ENCODE data around the gene AGRP. TPM values are rescaled to one million over a fixed set of nuclear protein-coding genes. Genes with fewer than 3 reads are reported as not detected.
A peak's percentile ranks its signal among the peaks of the same experiment; 100 is the strongest.

AGRP gene
- total RNA-seq, 1 experiment from 2014 or later, result not detected

DNA sequence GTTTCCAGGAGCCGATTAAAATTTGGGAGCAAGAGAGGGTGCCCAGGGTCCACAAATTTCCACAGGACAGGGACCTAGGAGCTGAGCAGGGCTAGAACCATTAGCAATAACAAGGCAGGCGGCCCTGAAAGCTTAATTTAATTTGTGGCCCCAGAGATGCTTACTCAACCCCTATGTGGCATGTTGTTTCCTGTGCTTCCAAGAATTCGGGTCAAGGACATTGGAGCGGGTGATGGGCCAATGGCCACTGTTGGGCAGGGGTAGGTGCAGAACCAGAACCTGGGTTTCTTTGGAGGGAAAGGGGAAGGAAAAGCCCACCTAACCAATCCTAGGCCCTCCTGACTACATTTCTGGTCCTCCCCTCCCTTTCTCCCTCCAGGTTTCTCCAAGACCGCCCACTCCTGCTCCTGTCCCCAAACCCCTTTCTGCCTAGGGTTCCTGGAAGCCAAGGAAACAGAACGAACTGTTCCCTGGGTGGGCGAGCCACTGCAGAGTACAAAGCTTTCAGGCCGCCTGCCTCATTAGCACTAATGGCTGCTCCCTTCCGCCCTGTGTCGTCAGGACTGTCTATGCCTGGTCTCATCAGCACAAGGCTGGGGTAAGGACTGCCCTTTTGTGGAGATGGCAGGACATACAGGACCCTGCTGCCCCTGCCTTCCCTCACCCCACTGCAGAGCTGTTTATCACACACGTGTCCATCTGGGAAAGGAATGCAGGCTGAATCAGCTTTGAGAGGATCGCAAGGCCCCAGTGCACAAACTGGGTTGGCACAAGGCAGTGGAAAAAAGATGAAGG is 581 bp upstream of the AGRP start:
- ChIA-PET CTCF (no interaction called here), POLR2A (no interaction called here)
- intact Hi-C loops (cut with micrococcal nuclease; ENCODE audit: unreplicated experiment), result loop anchor here (5.0 kb wide), 1 partner anchor 52 kb away; the partner anchor contains the start of gene HSD11B2
- Mint-ChIP-seq H3K4me1 (ENCODE audit: low read depth, unreplicated experiment) (peaks cover 19% of the 10 kb centered on the region), H3K27me3 (ENCODE audit: insufficient read depth, unreplicated experiment) (no peaks in the 10 kb centered on the region), H3K27ac (ENCODE audit: unreplicated experiment) (no peak overlapping the region), H3K9me3 (ENCODE audit: unreplicated experiment) (no peaks in the 10 kb centered on the region), H3K36me3 (ENCODE audit: insufficient read depth, unreplicated experiment) (peaks cover 13% of the 10 kb centered on the region), H3K4me3 (ENCODE audit: unreplicated experiment) (no peak overlapping the region)
- H3K4me1 ChIP-seq, result peaks cover 15% of the 10 kb centered on the region
- DNase-seq, result no peak
- no TSS peak for BruUV-seq (replicated peaks)
- H3K4me3 ChIP-seq (ENCODE audit: low read depth, low read length), result no peak overlapping the region
- TF ChIP-seq, protein P1, sequence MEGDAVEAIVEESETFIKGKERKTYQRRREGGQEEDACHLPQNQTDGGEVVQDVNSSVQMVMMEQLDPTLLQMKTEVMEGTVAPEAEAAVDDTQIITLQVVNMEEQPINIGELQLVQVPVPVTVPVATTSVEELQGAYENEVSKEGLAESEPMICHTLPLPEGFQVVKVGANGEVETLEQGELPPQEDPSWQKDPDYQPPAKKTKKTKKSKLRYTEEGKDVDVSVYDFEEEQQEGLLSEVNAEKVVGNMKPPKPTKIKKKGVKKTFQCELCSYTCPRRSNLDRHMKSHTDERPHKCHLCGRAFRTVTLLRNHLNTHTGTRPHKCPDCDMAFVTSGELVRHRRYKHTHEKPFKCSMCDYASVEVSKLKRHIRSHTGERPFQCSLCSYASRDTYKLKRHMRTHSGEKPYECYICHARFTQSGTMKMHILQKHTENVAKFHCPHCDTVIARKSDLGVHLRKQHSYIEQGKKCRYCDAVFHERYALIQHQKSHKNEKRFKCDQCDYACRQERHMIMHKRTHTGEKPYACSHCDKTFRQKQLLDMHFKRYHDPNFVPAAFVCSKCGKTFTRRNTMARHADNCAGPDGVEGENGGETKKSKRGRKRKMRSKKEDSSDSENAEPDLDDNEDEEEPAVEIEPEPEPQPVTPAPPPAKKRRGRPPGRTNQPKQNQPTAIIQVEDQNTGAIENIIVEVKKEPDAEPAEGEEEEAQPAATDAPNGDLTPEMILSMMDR (IDR thresholded peaks at IDR 0.05; ENCODE audit: insufficient read depth in 1 of 2, low read depth in 1 of 2, low read length in 1 of 2, severe bottlenecking in 1 of 2, unreplicated experiment in 1 of 2), result no peak
- H3K36me3 ChIP-seq (ENCODE audit: control insufficient read depth, insufficient read depth, low read length), result no peaks in the 10 kb centered on the region; the same call in 1 of the 2 replicates
- no peaks in the 10 kb centered on the region for H3K9me3 ChIP-seq
- H3K27me3 ChIP-seq (replicated peaks; ENCODE audit: control insufficient read depth, insufficient read depth, low read length), result no peaks in the 10 kb centered on the region

DNA sequence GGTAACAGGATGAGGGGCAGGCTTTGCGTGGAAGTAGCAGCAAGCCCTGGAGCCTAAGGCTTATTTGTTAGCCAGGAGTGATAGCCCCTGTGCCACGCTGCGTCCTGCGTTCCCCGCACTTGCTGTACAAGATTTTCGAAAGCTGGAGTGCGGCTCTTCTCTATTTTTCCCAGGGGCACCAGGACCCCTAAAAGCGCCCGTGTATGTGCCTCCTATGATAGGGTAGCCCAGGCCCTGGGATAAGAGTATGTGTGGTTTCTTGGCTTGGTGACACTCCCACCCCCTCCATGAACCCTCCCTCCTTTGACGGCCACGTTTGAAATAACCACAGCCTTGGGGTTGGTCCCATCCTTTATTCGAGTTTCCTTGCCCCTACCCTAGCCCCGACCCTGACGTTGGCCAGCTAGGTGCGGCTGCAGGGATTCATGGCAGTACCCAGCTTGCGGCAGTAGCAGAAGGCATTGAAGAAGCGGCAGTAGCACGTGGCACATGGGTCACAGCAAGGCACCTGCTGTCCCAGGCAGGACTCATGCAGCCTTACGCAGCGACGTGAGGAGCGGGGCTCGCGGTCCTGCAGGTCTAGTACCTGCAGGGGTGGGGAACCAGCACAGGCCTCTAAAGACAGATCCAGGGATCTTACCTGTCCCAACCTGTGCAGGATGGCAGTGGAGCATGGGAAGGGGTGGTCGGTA is 968 bp downstream of the AGRP start:
- Mint-ChIP-seq H3K4me3 (ENCODE audit: unreplicated experiment) (peak overlapping the region; percentile 98), H3K27me3 (ENCODE audit: insufficient read depth, unreplicated experiment) (no peaks in the 10 kb centered on the region), H3K36me3 (ENCODE audit: insufficient read depth, unreplicated experiment) (peaks cover 22% of the 10 kb centered on the region), H3K4me1 (ENCODE audit: low read depth, unreplicated experiment) (peaks cover 19% of the 10 kb centered on the region), H3K27ac (ENCODE audit: unreplicated experiment) (peak overlapping the region; percentile 94), H3K9me3 (ENCODE audit: unreplicated experiment) (no peaks in the 10 kb centered on the region)
- Histone ChIP-seq H3K36me3 (ENCODE audit: control insufficient read depth, insufficient read depth, low read length) (no peaks in the 10 kb centered on the region; the same call in 1 of the 2 replicates), H3K9me3 (no peaks in the 10 kb centered on the region), H3K4me3 (ENCODE audit: low read depth, low read length) (peak overlapping the region; percentile 43), H3K27me3 (replicated peaks; ENCODE audit: control insufficient read depth, insufficient read depth, low read length) (no peaks in the 10 kb centered on the region), H3K4me1 (peaks cover 15% of the 10 kb centered on the region)
- no peak for DNase-seq
- intact Hi-C loops (cut with micrococcal nuclease; ENCODE audit: unreplicated experiment), result loop anchor here (5.0 kb wide), 1 partner anchor 50 kb away; the partner anchor contains the start of gene HSD11B2
- CTCF ChIA-PET, result interaction anchor here (1.7 to 3.1 kb wide), 2 partner anchors 32 to 222 kb away, joined by 9 to 49 read pairs; no protein-coding TSS in a partner anchor
- BruUV-seq (replicated peaks), result no TSS peak
- TF ChIP-seq, protein P1 (IDR thresholded peaks at IDR 0.05; ENCODE audit: insufficient read depth in 1 of 2, low read depth in 1 of 2, low read length in 1 of 2, severe bottlenecking in 1 of 2, unreplicated experiment in 1 of 2), result no peak
- POLR2A ChIA-PET, result no interaction called here

DNA sequence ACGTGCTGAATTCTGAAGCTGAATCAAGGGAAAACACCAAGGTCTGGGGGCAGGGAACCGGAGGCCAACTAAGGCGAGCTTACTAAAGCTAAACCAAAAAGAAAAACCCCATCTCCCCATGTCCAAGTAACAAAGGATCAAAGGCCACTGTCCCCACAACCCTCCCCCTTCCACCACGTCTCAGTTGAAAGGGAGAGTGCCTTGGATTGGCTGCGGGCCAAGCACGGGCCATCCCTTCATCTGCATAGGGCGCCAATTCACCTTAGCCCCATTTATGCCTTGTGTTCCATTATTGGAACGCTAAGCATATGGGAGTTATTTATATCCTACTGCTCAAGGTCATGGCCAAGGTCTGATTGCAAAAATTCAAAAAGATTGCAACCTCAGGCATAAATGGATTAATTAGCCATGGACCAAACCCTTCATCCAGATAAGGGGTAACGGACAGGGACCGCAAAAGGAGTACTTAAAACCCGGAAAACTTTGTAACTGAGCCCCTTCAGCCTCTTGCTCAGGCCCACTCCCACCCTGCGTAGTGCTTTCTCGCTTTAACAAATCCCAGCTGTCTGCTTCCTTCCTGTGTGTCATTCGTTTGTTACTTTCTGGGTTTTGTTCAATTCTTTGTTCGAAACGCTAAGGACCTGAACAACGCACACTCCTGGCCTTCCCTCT is 1.6 kb downstream of the AGRP start:
- peaks cover 19% of the 10 kb centered on the region for H3K4me1 Mint-ChIP-seq (ENCODE audit: low read depth, unreplicated experiment)
- H3K36me3 Mint-ChIP-seq (ENCODE audit: insufficient read depth, unreplicated experiment), result peaks cover 22% of the 10 kb centered on the region
- Histone ChIP-seq H3K36me3 (ENCODE audit: control insufficient read depth, insufficient read depth, low read length) (no peaks in the 10 kb centered on the region; the same call in 1 of the 2 replicates), H3K27me3 (replicated peaks; ENCODE audit: control insufficient read depth, insufficient read depth, low read length) (no peaks in the 10 kb centered on the region), H3K9me3 (no peaks in the 10 kb centered on the region), H3K4me3 (ENCODE audit: low read depth, low read length) (peak overlapping the region; percentile 43), H3K4me1 (peaks cover 15% of the 10 kb centered on the region)
- DNase-seq, result peak in 1 of 2 experiments; percentile 56
- H3K27ac Mint-ChIP-seq (ENCODE audit: unreplicated experiment), result peak overlapping the region; percentile 94
- peak overlapping the region; percentile 98 for H3K4me3 Mint-ChIP-seq (ENCODE audit: unreplicated experiment)
- H3K9me3 Mint-ChIP-seq (ENCODE audit: unreplicated experiment), result no peaks in the 10 kb centered on the region
- ChIA-PET CTCF (interaction anchor here (0.7 to 3.1 kb wide), 20 partner anchors 8 to 325 kb away, joined by 3 to 49 read pairs (median 6); partner anchors contain the start of genes ACD, CARMIL2, CTCF and ELMO3), POLR2A (interaction anchor here (0.6 to 1.6 kb wide), 8 partner anchors 7 to 354 kb away, joined by 3 to 11 read pairs (median 4); partner anchors contain the start of genes ACD, FHOD1, HSD11B2 and PARD6A)
- H3K27me3 Mint-ChIP-seq (ENCODE audit: insufficient read depth, unreplicated experiment), result no peaks in the 10 kb centered on the region
- TF ChIP-seq, protein P1 (IDR thresholded peaks at IDR 0.05; ENCODE audit: insufficient read depth in 1 of 2, low read depth in 1 of 2, low read length in 1 of 2, severe bottlenecking in 1 of 2, unreplicated experiment in 1 of 2), result no peak
- TSS peak; percentile 87 for BruUV-seq (replicated peaks)
- intact Hi-C loops (cut with micrococcal nuclease; ENCODE audit: unreplicated experiment), result loop anchor here (1.0 to 5.0 kb wide), 3 partner anchors 13 to 49 kb away; partner anchors contain the start of gene HSD11B2

Data from Caco-2 (cell line).